NCI-H69 (cell line): Measurements from ENCODE around the gene PTPRZ1.

Source experiments
- DNase-seq: peaks from one replicate; lab custom pipeline; 2025; lab: John Stamatoyannopoulos, UW

Gene PTPRZ1

GRCh38 chr7:122054393-122054792, 181.4 kb downstream of the PTPRZ1 start:
- no peak for DNase-seq

- DNase-seq = no peak
Measured at GRCh38 chr7:122055073-122055472, 182.1 kb downstream of the PTPRZ1 start.

- DNase-seq = no peak
Measured at GRCh38 chr7:122056977-122057376, 184.0 kb downstream of the PTPRZ1 start.

GRCh38 chr7:122059542-122059941, 186.6 kb downstream of the PTPRZ1 start:
- DNase-seq = no peak

- DNase-seq = no peak
Measured at GRCh38 chr7:122063146-122063545, 190.2 kb downstream of the PTPRZ1 start.

GRCh38 chr7:122064971-122065370, 192.0 kb downstream of the PTPRZ1 start:
- no peak for DNase-seq

- DNase-seq = peak; percentile 53
Measured at GRCh38 chr7:122067077-122067476, 194.1 kb downstream of the PTPRZ1 start.

GRCh38 chr7:122068046-122068445, 195.1 kb downstream of the PTPRZ1 start:
- no peak for DNase-seq

- DNase-seq = peak; percentile 33
Measured at GRCh38 chr7:122068999-122069398, 196.0 kb downstream of the PTPRZ1 start.

GRCh38 chr7:122070062-122070461, 197.1 kb downstream of the PTPRZ1 start:
- no peak for DNase-seq

GRCh38 chr7:122070834-122071233, 197.9 kb downstream of the PTPRZ1 start:
- DNase-seq = peak; percentile 28

GRCh38 chr7:122072272-122072671, 199.3 kb downstream of the PTPRZ1 start:
- no peak for DNase-seq

GRCh38 chr7:122072924-122073599, 200.1 kb downstream of the PTPRZ1 start:
- no peak for DNase-seq

- DNase-seq = no peak
Measured at GRCh38 chr7:122073635-122074034, 200.7 kb downstream of the PTPRZ1 start.

- no peak for DNase-seq
Measured at GRCh38 chr7:122082160-122082559, 209.2 kb downstream of the PTPRZ1 start.

GRCh38 chr7:122082670-122083069, 209.7 kb downstream of the PTPRZ1 start:
- DNase-seq = no peak

GRCh38 chr7:122092964-122093797, 220.2 kb downstream of the PTPRZ1 start:
- DNase-seq = peak; percentile 81

GRCh38 chr7:122094549-122094948, 221.6 kb downstream of the PTPRZ1 start:
- DNase-seq = no peak

- DNase-seq = no peak
Measured at GRCh38 chr7:122095642-122096041, 222.7 kb downstream of the PTPRZ1 start.

- no peak for DNase-seq
Measured at GRCh38 chr7:122100021-122100420, 227.1 kb downstream of the PTPRZ1 start.

GRCh38 chr7:122103064-122103463, 230.1 kb downstream of the PTPRZ1 start:
- DNase-seq = no peak
